IMR-90 (cell line): ENCODE data around the gene RCN1. TPM values are rescaled to one million over a fixed set of nuclear protein-coding genes. Genes with fewer than 3 reads are reported as not detected.

Source experiments
- ATAC-seq: fragments of 200-7000 bp; cut with Tn5 transposase; 2 replicates; pipeline ENCODE4 v1.9.1; 2020; ENCODE audit warnings: low read depth, mild to moderate bottlenecking, moderate library complexity
- BruUV-seq: library from RNA; stranded (reverse); fragments of 400-500 nt; replicated peaks from 2 replicates; lab custom pipeline; 2021; lab: Mats Ljungman, UMichigan
- CTCF ChIA-PET: fragments of 300-600 bp; formaldehyde crosslinking; extraction: SDS; loops from one replicate; lab custom pipeline; 2021; ENCODE audit warnings: antibody characterized with exemption; lab: Yijun Ruan, JAX
- POLR2A ChIA-PET: fragments of 300-600 bp; sonication (Branson Sonifier 250); formaldehyde crosslinking; loops from one replicate; lab custom pipeline; 2022; ENCODE audit warnings: antibody characterized with exemption; ENCODE audit not compliant: unreplicated experiment; lab: Charles Lee
- DNase-seq: peaks from one replicate; pipeline ENCODE4 v3.0.0; 2013
- H2AFZ ChIP-seq: replicated peaks from 2 replicates; pipeline ENCODE3; 2013; ENCODE audit warnings: low read length, mild to moderate bottlenecking; ENCODE audit not compliant: poor library complexity
- H2AK5ac ChIP-seq: 2 replicates; pipeline ENCODE4 v1.6.1; 2013; ENCODE audit warnings: low read depth, low read length, inconsistent platforms
- H2AK9ac ChIP-seq: replicated peaks from 2 replicates; pipeline ENCODE3; 2013; ENCODE audit warnings: mild to moderate bottlenecking, low read depth, low read length, moderate library complexity; ENCODE audit not compliant: poor library complexity
- H2BK120ac ChIP-seq: 2 replicates; pipeline ENCODE4 v1.6.1; 2013; ENCODE audit warnings: low read depth, low read length, inconsistent platforms
- H2BK15ac ChIP-seq: 3 replicates; pipeline ENCODE4 v1.6.1; 2013; ENCODE audit warnings: low read depth, low read length, inconsistent platforms
- H2BK20ac ChIP-seq: 2 replicates; pipeline ENCODE4 v1.6.1; 2013; ENCODE audit warnings: low read depth, mild to moderate bottlenecking, inconsistent platforms, low read length, moderate library complexity
- H2BK5ac ChIP-seq: 2 replicates; pipeline ENCODE4 v1.6.1; 2013; ENCODE audit warnings: mild to moderate bottlenecking, low read depth, low read length, inconsistent platforms; ENCODE audit not compliant: poor library complexity, severe bottlenecking
- H3K14ac ChIP-seq: replicated peaks from 2 replicates; pipeline ENCODE4 v1.6.1; 2013; ENCODE audit warnings: low read depth, low read length, inconsistent platforms
- H3K18ac ChIP-seq: 2 replicates; pipeline ENCODE4 v1.6.1; 2013; ENCODE audit warnings: low read depth, low read length, control low read depth
- H3K23ac ChIP-seq: 2 replicates; pipeline ENCODE4 v1.6.1; 2013; ENCODE audit warnings: low read depth, low read length, inconsistent platforms
- H3K27ac ChIP-seq: 2 replicates; pipeline ENCODE4 v1.5.1; 2013; ENCODE audit warnings: mild to moderate bottlenecking, control low read depth, low read length; ENCODE audit not compliant: insufficient read depth
- H3K27me3 ChIP-seq: 2 replicates; pipeline ENCODE4 v1.6.1; 2013; ENCODE audit warnings: low read length; ENCODE audit not compliant: control insufficient read depth, insufficient read depth
- H3K36me3 ChIP-seq: 2 replicates; pipeline ENCODE4 v1.6.1; 2013; ENCODE audit warnings: low read length, mixed read lengths; ENCODE audit not compliant: control insufficient read depth, insufficient read depth
- H3K4ac ChIP-seq: 2 replicates; pipeline ENCODE4 v1.6.1; 2013; ENCODE audit warnings: low read depth, low read length, inconsistent platforms
- H3K4me1 ChIP-seq: 2 replicates; pipeline ENCODE4 v1.6.1; 2013; ENCODE audit warnings: low read length, mixed read lengths; ENCODE audit not compliant: control insufficient read depth, insufficient read depth
- H3K4me2 ChIP-seq: 2 replicates; pipeline ENCODE4 v1.6.1; 2013; ENCODE audit warnings: low read depth, mild to moderate bottlenecking, control low read depth, low read length, moderate library complexity
- H3K4me3 ChIP-seq: 2 replicates; pipeline ENCODE4 v1.5.1; 2013; ENCODE audit warnings: low read depth, mild to moderate bottlenecking, control low read depth, low read length, moderate library complexity; ENCODE audit not compliant: insufficient read depth
- H3K56ac ChIP-seq: 2 replicates; pipeline ENCODE4 v1.6.1; 2013; ENCODE audit warnings: low read length, inconsistent platforms; ENCODE audit not compliant: insufficient read depth; ENCODE audit errors: extremely low read depth
- H3K79me1 ChIP-seq, 2 experiments: 2 replicates each; pipeline ENCODE4 v1.6.1; 2013; ENCODE audit warnings: low read length in 2 of 2, inconsistent platforms in 1 of 2, low read depth in 1 of 2
- H3K9ac ChIP-seq: 2 replicates; pipeline ENCODE4 v1.6.1; 2013; ENCODE audit warnings: low read depth, low read length, control low read depth
- H3K9me1 ChIP-seq: 2 replicates; pipeline ENCODE4 v1.6.1; 2013; ENCODE audit warnings: low read length, inconsistent platforms; ENCODE audit not compliant: insufficient read depth
- H3K9me3 ChIP-seq: 2 replicates; pipeline ENCODE4 v1.6.1; 2013; ENCODE audit warnings: low read length; ENCODE audit not compliant: control insufficient read depth, insufficient read depth
- H4K20me1 ChIP-seq: 2 replicates; pipeline ENCODE4 v1.6.1; 2013; ENCODE audit warnings: low read length, inconsistent platforms; ENCODE audit not compliant: insufficient read depth
- H4K5ac ChIP-seq: 2 replicates; pipeline ENCODE4 v1.6.1; 2013; ENCODE audit warnings: mild to moderate bottlenecking, low read depth, low read length, control low read depth
- H4K8ac ChIP-seq, 2 experiments: 2 replicates each; pipeline ENCODE4 v1.6.1; 2013; ENCODE audit warnings: low read depth in 2 of 2, low read length in 2 of 2, control low read depth in 1 of 2, inconsistent platforms in 1 of 2
- H4K91ac ChIP-seq: 2 replicates; pipeline ENCODE4 v1.6.1; 2013; ENCODE audit warnings: low read depth, low read length, inconsistent platforms; ENCODE audit not compliant: insufficient read depth
- BHLHE40 ChIP-seq: fragments of 150-350 bp; IDR thresholded peaks from 2 replicates; pipeline ENCODE4 v1.6.1; 2016; ENCODE audit warnings: mild to moderate bottlenecking, low read depth, low read length
- CEBPB ChIP-seq: IDR thresholded peaks from 2 replicates; pipeline ENCODE4 v1.6.1; 2012; ENCODE audit warnings: low read depth, low read length, improper control_type of control experiment
- FOS ChIP-seq: fragments of 150-350 bp; IDR thresholded peaks from 2 replicates; pipeline ENCODE4 v1.6.1; 2016; ENCODE audit warnings: low read depth, low read length
- MAFK ChIP-seq: IDR thresholded peaks from 2 replicates; pipeline ENCODE4 v1.6.1; 2012; ENCODE audit warnings: low read depth, low read length, improper control_type of control experiment
- MAZ ChIP-seq: IDR thresholded peaks from 2 replicates; pipeline ENCODE4 v1.6.1; 2012; ENCODE audit warnings: low read depth, mild to moderate bottlenecking, low read length, improper control_type of control experiment, moderate library complexity, borderline replicate concordance
- MXI1 ChIP-seq: IDR thresholded peaks from 2 replicates; pipeline ENCODE4 v1.6.1; 2012; ENCODE audit warnings: low read depth, mild to moderate bottlenecking, low read length, moderate library complexity, borderline replicate concordance
- POLR2A ChIP-seq: IDR thresholded peaks from 2 replicates; pipeline ENCODE4 v1.6.1; 2012; ENCODE audit warnings: mild to moderate bottlenecking, low read depth, low read length
- RAD21 ChIP-seq: IDR thresholded peaks from 2 replicates; pipeline ENCODE4 v1.6.1; 2012; ENCODE audit warnings: low read length, improper control_type of control experiment
- RCOR1 ChIP-seq: IDR thresholded peaks from 2 replicates; pipeline ENCODE4 v1.6.1; 2012; ENCODE audit warnings: mild to moderate bottlenecking, low read length, improper control_type of control experiment; ENCODE audit not compliant: insufficient replicate concordance
- RFX5 ChIP-seq: IDR thresholded peaks from 2 replicates; pipeline ENCODE4 v1.8.0; 2012; ENCODE audit warnings: low read depth, mild to moderate bottlenecking, low read length, moderate library complexity
- SMC3 ChIP-seq: fragments of 150-350 bp; IDR thresholded peaks from 2 replicates; pipeline ENCODE4 v1.6.1; 2016; ENCODE audit warnings: low read depth, mild to moderate bottlenecking, antibody characterized with exemption, low read length, moderate library complexity
- WGBS, 2 experiments: methylation state at CpG; one replicate each; pipeline versions ENCODE4 v1.1.5 to v1.1.7; 2013; ENCODE audit warnings: missing lambda C conversion rate in 2 of 2; ENCODE audit not compliant: insufficient read length in 1 of 2; ENCODE audit errors: extremely low coverage in 2 of 2; 5-methylcytosine and 5-hydroxymethylcytosine counted together
- dilution Hi-C: fragments of 300-500 bp; cut with HindIII; formaldehyde crosslinking; loops from one replicate; pipeline ENCODE4 v1.14.3; 2018; ENCODE audit warnings: low sequenced_read_pairs; ENCODE audit not compliant: unreplicated experiment
- in situ Hi-C: fragments of 300-500 bp; cut with MboI; formaldehyde crosslinking; loops from 3 replicates; pipeline ENCODE4 v1.14.3; 2019; ENCODE audit warnings: low sequenced_read_pairs, inconsistent platforms, mixed read lengths
- intact Hi-C: fragments of 100-400 bp; cut with micrococcal nuclease; formaldehyde crosslinking; loops from 2 replicates; pipeline ENCODE4 v1.10.0; 2022
- polyA plus RNA-seq, 3 experiments: library from polyadenylated mRNA; depleted of rRNA; stranded (reverse); fragments of >200 nt; gene quantifications; 2 replicates each; pipeline ENCODE4 v1.2.3, GENCODE V29; 2012; ENCODE audit warnings: low replicate concordance in 1 of 3
- total RNA-seq: library from RNA; depleted of rRNA; stranded (reverse); fragments of >200 nt; gene quantifications from 2 replicates; pipeline ENCODE4 v1.2.3, GENCODE V29; 2012
- TF ChIP-seq, protein P1 (sequence below): conservative IDR thresholded peaks from 2 replicates; pipeline ENCODE4 v1.5.1; 2012; ENCODE audit warnings: mild to moderate bottlenecking, low read depth, low read length, improper control_type of control experiment
- TF ChIP-seq, protein P2 (sequence below): fragments of 150-350 bp; IDR thresholded peaks from 2 replicates; pipeline ENCODE4 v1.6.1; 2016; ENCODE audit warnings: low read depth, mild to moderate bottlenecking, low read length, moderate library complexity, borderline replicate concordance
- TF ChIP-seq, protein P3 (sequence below): fragments of 150-350 bp; IDR thresholded peaks from 2 replicates; pipeline ENCODE4 v1.6.1; 2017; ENCODE audit warnings: mild to moderate bottlenecking, antibody characterized with exemption, low read length, low read depth

RCN1 gene
- total and polyA plus RNA-seq, 2 of the 4 experiments (the other 2 are of a cell fraction): 129 to 193 TPM

DNA sequence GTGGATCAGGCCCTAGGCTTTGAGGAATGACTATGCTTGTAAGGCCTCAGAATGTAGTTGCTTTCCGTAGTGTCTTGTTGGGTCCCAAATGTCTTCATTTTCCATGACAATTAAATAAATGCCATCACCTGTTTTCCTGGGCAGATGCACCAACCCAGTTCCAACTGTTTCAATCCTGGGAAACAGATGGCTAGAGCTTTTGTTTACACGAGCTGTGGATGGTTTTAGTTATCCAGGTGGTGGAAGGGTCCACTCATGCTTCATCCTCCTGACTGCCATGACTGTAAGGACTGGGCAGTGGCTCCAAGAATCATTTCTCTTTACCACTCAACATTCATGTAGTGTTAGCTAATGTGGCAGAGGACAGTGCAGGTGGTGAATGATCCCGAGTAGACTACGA, 8.6 kb downstream of the RCN1 start:
- DNase-seq (no peak), ATAC-seq (no peak)
- Histone ChIP-seq H3K36me3 (peaks cover 65% of the 10 kb centered on the region), H3K27me3 (no peaks in the 10 kb centered on the region), H2AK5ac (no peak overlapping the region), H3K79me1 (peaks cover 56 to 75% of the 10 kb centered on the region in 2 experiments), H3K9ac (no peak overlapping the region), H3K4ac (no peak overlapping the region), H3K9me1 (peaks cover 39% of the 10 kb centered on the region), H3K14ac (no peak overlapping the region), H4K91ac (no peak overlapping the region), H3K18ac (no peak overlapping the region), H2AK9ac (peak overlapping the region; percentile 44), H3K4me1 (peaks cover 8% of the 10 kb centered on the region), H2BK5ac (no peak overlapping the region), H3K4me3 (no peak overlapping the region), H2BK20ac (no peak overlapping the region), H3K23ac (no peak overlapping the region), H4K8ac (no peak overlapping the region), H3K9me3 (no peaks in the 10 kb centered on the region), H3K4me2 (no peak overlapping the region), H2AFZ (no peak overlapping the region), H4K5ac (no peak overlapping the region), H4K20me1 (peaks cover 72% of the 10 kb centered on the region), H2BK120ac (no peak overlapping the region), H3K56ac (no peak overlapping the region), H2BK15ac (no peak overlapping the region), H3K27ac (no peak overlapping the region)
- intact Hi-C loops (no loop called here), in situ Hi-C loops (loop anchor here (25.0 kb wide), 1 partner anchor 488 kb away; the partner anchor contains the start of gene EIF3M), dilution Hi-C loops (no loop called here)
- no CpG with 5 or more reads among the region's 4 CpGs for WGBS, 2 experiments
- TF ChIP-seq MXI1 (no peak), BHLHE40 (no peak), RFX5 (no peak), CEBPB (no peak), MAFK (no peak), POLR2A (no peak), MAZ (no peak), FOS (no peak), RAD21 (no peak), RCOR1 (no peak), SMC3 (no peak)
- TF ChIP-seq, protein P1, sequence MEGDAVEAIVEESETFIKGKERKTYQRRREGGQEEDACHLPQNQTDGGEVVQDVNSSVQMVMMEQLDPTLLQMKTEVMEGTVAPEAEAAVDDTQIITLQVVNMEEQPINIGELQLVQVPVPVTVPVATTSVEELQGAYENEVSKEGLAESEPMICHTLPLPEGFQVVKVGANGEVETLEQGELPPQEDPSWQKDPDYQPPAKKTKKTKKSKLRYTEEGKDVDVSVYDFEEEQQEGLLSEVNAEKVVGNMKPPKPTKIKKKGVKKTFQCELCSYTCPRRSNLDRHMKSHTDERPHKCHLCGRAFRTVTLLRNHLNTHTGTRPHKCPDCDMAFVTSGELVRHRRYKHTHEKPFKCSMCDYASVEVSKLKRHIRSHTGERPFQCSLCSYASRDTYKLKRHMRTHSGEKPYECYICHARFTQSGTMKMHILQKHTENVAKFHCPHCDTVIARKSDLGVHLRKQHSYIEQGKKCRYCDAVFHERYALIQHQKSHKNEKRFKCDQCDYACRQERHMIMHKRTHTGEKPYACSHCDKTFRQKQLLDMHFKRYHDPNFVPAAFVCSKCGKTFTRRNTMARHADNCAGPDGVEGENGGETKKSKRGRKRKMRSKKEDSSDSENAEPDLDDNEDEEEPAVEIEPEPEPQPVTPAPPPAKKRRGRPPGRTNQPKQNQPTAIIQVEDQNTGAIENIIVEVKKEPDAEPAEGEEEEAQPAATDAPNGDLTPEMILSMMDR: no peak
- TF ChIP-seq, protein P2, sequence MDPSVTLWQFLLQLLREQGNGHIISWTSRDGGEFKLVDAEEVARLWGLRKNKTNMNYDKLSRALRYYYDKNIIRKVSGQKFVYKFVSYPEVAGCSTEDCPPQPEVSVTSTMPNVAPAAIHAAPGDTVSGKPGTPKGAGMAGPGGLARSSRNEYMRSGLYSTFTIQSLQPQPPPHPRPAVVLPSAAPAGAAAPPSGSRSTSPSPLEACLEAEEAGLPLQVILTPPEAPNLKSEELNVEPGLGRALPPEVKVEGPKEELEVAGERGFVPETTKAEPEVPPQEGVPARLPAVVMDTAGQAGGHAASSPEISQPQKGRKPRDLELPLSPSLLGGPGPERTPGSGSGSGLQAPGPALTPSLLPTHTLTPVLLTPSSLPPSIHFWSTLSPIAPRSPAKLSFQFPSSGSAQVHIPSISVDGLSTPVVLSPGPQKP: no peak
- TF ChIP-seq, protein P3, sequence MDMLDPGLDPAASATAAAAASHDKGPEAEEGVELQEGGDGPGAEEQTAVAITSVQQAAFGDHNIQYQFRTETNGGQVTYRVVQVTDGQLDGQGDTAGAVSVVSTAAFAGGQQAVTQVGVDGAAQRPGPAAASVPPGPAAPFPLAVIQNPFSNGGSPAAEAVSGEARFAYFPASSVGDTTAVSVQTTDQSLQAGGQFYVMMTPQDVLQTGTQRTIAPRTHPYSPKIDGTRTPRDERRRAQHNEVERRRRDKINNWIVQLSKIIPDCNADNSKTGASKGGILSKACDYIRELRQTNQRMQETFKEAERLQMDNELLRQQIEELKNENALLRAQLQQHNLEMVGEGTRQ: no peak
- ChIA-PET POLR2A (no interaction called here), CTCF (no interaction called here)
- no TSS peak for BruUV-seq
